ENCODE results near the gene TLCD5. TPM values are rescaled to one million over a fixed set of nuclear protein-coding genes. Genes with fewer than 3 reads are reported as not detected.

TLCD5 gene
- total RNA-seq, 1 experiment from 2014 or later = 6.2 TPM

- CTCF ChIA-PET = interaction anchor here (0.5 to 0.6 kb wide), 2 partner anchors 38 to 60 kb away, joined by 4 to 5 read pairs; no protein-coding TSS in a partner anchor
- TF ChIP-seq EZH2 (IDR thresholded peaks at IDR 0.05; ENCODE audit: low read length, unreplicated experiment) (no peak), CTCF (conservative IDR thresholded peaks at IDR 0.05; ENCODE audit: low read depth, low read length) (no peak), EZH2phosphoT487 (IDR thresholded peaks at IDR 0.05; ENCODE audit: borderline replicate concordance, low read length) (no peak)
- H3K4me2 ChIP-seq (ENCODE audit: low read length) = peak overlapping the region; percentile 87
- no peaks in the 10 kb centered on the region for H3K9me2 ChIP-seq (replicated peaks; ENCODE audit: low read length)
- ATAC-seq (peak; percentile 9), DNase-seq (peak; percentile 74)
- H3K9me3 ChIP-seq (ENCODE audit: low read length) = no peaks in the 10 kb centered on the region
- H3K79me2 ChIP-seq (ENCODE audit: low read length) = peaks cover 87% of the 10 kb centered on the region
- peak overlapping the region; percentile 85 for H3K4me3 ChIP-seq (ENCODE audit: low read length)
- no TSS peak for BruUV-seq (replicated peaks)
- intact Hi-C loops (cut with micrococcal nuclease) = loop anchor here (1.0 kb wide), 2 partner anchors 60 to 92 kb away; no protein-coding TSS in a partner anchor
- no peak overlapping the region for H3K9ac ChIP-seq (ENCODE audit: low read length)
- peak overlapping the region; percentile 1; the same call in 1 of the 2 replicates for H3K27ac ChIP-seq (ENCODE audit: low read length)
- no peaks in the 10 kb centered on the region for H3K27me3 ChIP-seq (ENCODE audit: low read length)
- no peak overlapping the region for H2AFZ ChIP-seq (ENCODE audit: low read length)
- no peaks in the 10 kb centered on the region for H3K36me3 ChIP-seq (ENCODE audit: low read depth, low read length)
- H3F3A ChIP-seq (ENCODE audit: low read length, unreplicated experiment) = no peaks in the 10 kb centered on the region
- POLR2A ChIA-PET (ENCODE audit: unreplicated experiment) = interaction anchor here (0.6 to 0.9 kb wide), 2 partner anchors 27 to 65 kb away, joined by 5 to 9 read pairs; no protein-coding TSS in a partner anchor
- H3K4me1 ChIP-seq (ENCODE audit: insufficient read depth, low read length) = peaks cover 56% of the 10 kb centered on the region
- H4K20me1 ChIP-seq (ENCODE audit: low read length) = peaks cover 73% of the 10 kb centered on the region
These were observed 15.4 kb downstream of the TLCD5 start for GRCh38 chr11:120340529-120340928.

GRCh38 chr11:120342226-120342625, 17.1 kb downstream of the TLCD5 start:
- CTCF ChIA-PET = no interaction called here
- DNase-seq = no peak
- H3F3A ChIP-seq (ENCODE audit: low read length, unreplicated experiment) = no peaks in the 10 kb centered on the region
- H3K9me2 ChIP-seq (replicated peaks; ENCODE audit: low read length) = no peaks in the 10 kb centered on the region
- no peak overlapping the region for H3K9ac ChIP-seq (ENCODE audit: low read length)
- peaks cover 97% of the 10 kb centered on the region for H3K79me2 ChIP-seq (ENCODE audit: low read length)
- intact Hi-C loops (cut with micrococcal nuclease) = no loop called here
- H3K9me3 ChIP-seq (ENCODE audit: low read length) = no peaks in the 10 kb centered on the region
- no peak overlapping the region for H2AFZ ChIP-seq (ENCODE audit: low read length)
- POLR2A ChIA-PET (ENCODE audit: unreplicated experiment) = no interaction called here
- peaks cover 80% of the 10 kb centered on the region for H4K20me1 ChIP-seq (ENCODE audit: low read length)
- TF ChIP-seq EZH2 (IDR thresholded peaks at IDR 0.05; ENCODE audit: low read length, unreplicated experiment) (no peak), CTCF (conservative IDR thresholded peaks at IDR 0.05; ENCODE audit: low read depth, low read length) (no peak), EZH2phosphoT487 (IDR thresholded peaks at IDR 0.05; ENCODE audit: borderline replicate concordance, low read length) (no peak)
- no peak for ATAC-seq
- H3K4me2 ChIP-seq (ENCODE audit: low read length) = no peak overlapping the region
- peaks cover 56% of the 10 kb centered on the region for H3K4me1 ChIP-seq (ENCODE audit: insufficient read depth, low read length)
- H3K27me3 ChIP-seq (ENCODE audit: low read length) = no peaks in the 10 kb centered on the region
- H3K36me3 ChIP-seq (ENCODE audit: low read depth, low read length) = no peaks in the 10 kb centered on the region
- BruUV-seq (replicated peaks) = no TSS peak
- H3K4me3 ChIP-seq (ENCODE audit: low read length) = no peak overlapping the region
- H3K27ac ChIP-seq (ENCODE audit: low read length) = no peak overlapping the region

GRCh38 chr11:120342678-120343077, 17.6 kb downstream of the TLCD5 start:
- Histone ChIP-seq H3K9me2 (replicated peaks; ENCODE audit: low read length) (no peaks in the 10 kb centered on the region), H3K79me2 (ENCODE audit: low read length) (peaks cover 97% of the 10 kb centered on the region), H3K4me1 (ENCODE audit: insufficient read depth, low read length) (peaks cover 56% of the 10 kb centered on the region), H3K4me3 (ENCODE audit: low read length) (no peak overlapping the region), H3K9ac (ENCODE audit: low read length) (no peak overlapping the region), H3K9me3 (ENCODE audit: low read length) (no peaks in the 10 kb centered on the region), H3K27ac (ENCODE audit: low read length) (no peak overlapping the region), H3K36me3 (ENCODE audit: low read depth, low read length) (no peaks in the 10 kb centered on the region), H2AFZ (ENCODE audit: low read length) (no peak overlapping the region), H3K27me3 (ENCODE audit: low read length) (no peaks in the 10 kb centered on the region), H3K4me2 (ENCODE audit: low read length) (no peak overlapping the region), H3F3A (ENCODE audit: low read length, unreplicated experiment) (no peaks in the 10 kb centered on the region), H4K20me1 (ENCODE audit: low read length) (peaks cover 81% of the 10 kb centered on the region)
- intact Hi-C loops (cut with micrococcal nuclease) = no loop called here
- POLR2A ChIA-PET (ENCODE audit: unreplicated experiment) = no interaction called here
- ATAC-seq = no peak
- no TSS peak for BruUV-seq (replicated peaks)
- CTCF ChIA-PET = no interaction called here
- TF ChIP-seq EZH2phosphoT487 (IDR thresholded peaks at IDR 0.05; ENCODE audit: borderline replicate concordance, low read length) (no peak), EZH2 (IDR thresholded peaks at IDR 0.05; ENCODE audit: low read length, unreplicated experiment) (no peak), CTCF (conservative IDR thresholded peaks at IDR 0.05; ENCODE audit: low read depth, low read length) (no peak)
- no peak for DNase-seq
